Testis (tissue), 2 donors: ENCODE data around the gene MTA3.

Experiments used
- CTCF ChIP-seq, 3 experiments: fragments of 450-650 bp in 2 of 3; fragments of 200-600 bp in 1 of 3; sonication (generic) in 1 of 3; IDR thresholded peaks; one replicate each; pipeline ENCODE4 v1.5.1; 2016 to 2019; ENCODE audit warnings: antibody characterized with exemption in 3 of 3, mild to moderate bottlenecking in 2 of 3, moderate library complexity in 1 of 3
- POLR2A ChIP-seq: fragments of 450-650 bp; IDR thresholded peaks from one replicate; pipeline ENCODE4 v1.6.1; 2017; ENCODE audit warnings: antibody characterized with exemption, mild to moderate bottlenecking, moderate library complexity

- TF ChIP-seq CTCF (IDR thresholded peaks at IDR 0.05) (no peak), POLR2A (no peak)
Observed at GRCh38 chr2:42693013-42693615, 124.7 kb downstream of the MTA3 start.
